IMR-90 (cell line): ENCODE data around the gene BTBD1. TPM values are rescaled to one million over a fixed set of nuclear protein-coding genes. Genes with fewer than 3 reads are reported as not detected.

Experiments used
- ATAC-seq: fragments of 200-7000 bp; cut with Tn5 transposase; 2 replicates; pipeline ENCODE4 v1.9.1; 2020; ENCODE audit warnings: low read depth, mild to moderate bottlenecking, moderate library complexity
- BruUV-seq: library from RNA; stranded (reverse); fragments of 400-500 nt; replicated peaks from 2 replicates; lab custom pipeline; 2021; lab: Mats Ljungman, UMichigan
- CTCF ChIA-PET: fragments of 300-600 bp; formaldehyde crosslinking; extraction: SDS; loops from one replicate; lab custom pipeline; 2021; ENCODE audit warnings: antibody characterized with exemption; lab: Yijun Ruan, JAX
- POLR2A ChIA-PET: fragments of 300-600 bp; sonication (Branson Sonifier 250); formaldehyde crosslinking; loops from one replicate; lab custom pipeline; 2022; ENCODE audit warnings: antibody characterized with exemption; ENCODE audit not compliant: unreplicated experiment; lab: Charles Lee
- DNase-seq: peaks from one replicate; pipeline ENCODE4 v3.0.0; 2013
- H2AFZ ChIP-seq: replicated peaks from 2 replicates; pipeline ENCODE3; 2013; ENCODE audit warnings: low read length, mild to moderate bottlenecking; ENCODE audit not compliant: poor library complexity
- H2AK5ac ChIP-seq: 2 replicates; pipeline ENCODE4 v1.6.1; 2013; ENCODE audit warnings: low read depth, low read length, inconsistent platforms
- H2AK9ac ChIP-seq: replicated peaks from 2 replicates; pipeline ENCODE3; 2013; ENCODE audit warnings: mild to moderate bottlenecking, low read depth, low read length, moderate library complexity; ENCODE audit not compliant: poor library complexity
- H2BK120ac ChIP-seq: 2 replicates; pipeline ENCODE4 v1.6.1; 2013; ENCODE audit warnings: low read depth, low read length, inconsistent platforms
- H2BK15ac ChIP-seq: 3 replicates; pipeline ENCODE4 v1.6.1; 2013; ENCODE audit warnings: low read depth, low read length, inconsistent platforms
- H2BK20ac ChIP-seq: 2 replicates; pipeline ENCODE4 v1.6.1; 2013; ENCODE audit warnings: low read depth, mild to moderate bottlenecking, inconsistent platforms, low read length, moderate library complexity
- H2BK5ac ChIP-seq: 2 replicates; pipeline ENCODE4 v1.6.1; 2013; ENCODE audit warnings: mild to moderate bottlenecking, low read depth, low read length, inconsistent platforms; ENCODE audit not compliant: poor library complexity, severe bottlenecking
- H3K14ac ChIP-seq: replicated peaks from 2 replicates; pipeline ENCODE4 v1.6.1; 2013; ENCODE audit warnings: low read depth, low read length, inconsistent platforms
- H3K18ac ChIP-seq: 2 replicates; pipeline ENCODE4 v1.6.1; 2013; ENCODE audit warnings: low read depth, low read length, control low read depth
- H3K23ac ChIP-seq: 2 replicates; pipeline ENCODE4 v1.6.1; 2013; ENCODE audit warnings: low read depth, low read length, inconsistent platforms
- H3K27ac ChIP-seq: 2 replicates; pipeline ENCODE4 v1.5.1; 2013; ENCODE audit warnings: mild to moderate bottlenecking, control low read depth, low read length; ENCODE audit not compliant: insufficient read depth
- H3K27me3 ChIP-seq: 2 replicates; pipeline ENCODE4 v1.6.1; 2013; ENCODE audit warnings: low read length; ENCODE audit not compliant: control insufficient read depth, insufficient read depth
- H3K36me3 ChIP-seq: 2 replicates; pipeline ENCODE4 v1.6.1; 2013; ENCODE audit warnings: low read length, mixed read lengths; ENCODE audit not compliant: control insufficient read depth, insufficient read depth
- H3K4ac ChIP-seq: 2 replicates; pipeline ENCODE4 v1.6.1; 2013; ENCODE audit warnings: low read depth, low read length, inconsistent platforms
- H3K4me1 ChIP-seq: 2 replicates; pipeline ENCODE4 v1.6.1; 2013; ENCODE audit warnings: low read length, mixed read lengths; ENCODE audit not compliant: control insufficient read depth, insufficient read depth
- H3K4me2 ChIP-seq: 2 replicates; pipeline ENCODE4 v1.6.1; 2013; ENCODE audit warnings: low read depth, mild to moderate bottlenecking, control low read depth, low read length, moderate library complexity
- H3K4me3 ChIP-seq: 2 replicates; pipeline ENCODE4 v1.5.1; 2013; ENCODE audit warnings: low read depth, mild to moderate bottlenecking, control low read depth, low read length, moderate library complexity; ENCODE audit not compliant: insufficient read depth
- H3K56ac ChIP-seq: 2 replicates; pipeline ENCODE4 v1.6.1; 2013; ENCODE audit warnings: low read length, inconsistent platforms; ENCODE audit not compliant: insufficient read depth; ENCODE audit errors: extremely low read depth
- H3K79me1 ChIP-seq, 2 experiments: 2 replicates each; pipeline ENCODE4 v1.6.1; 2013; ENCODE audit warnings: low read length in 2 of 2, inconsistent platforms in 1 of 2, low read depth in 1 of 2
- H3K9ac ChIP-seq: 2 replicates; pipeline ENCODE4 v1.6.1; 2013; ENCODE audit warnings: low read depth, low read length, control low read depth
- H3K9me1 ChIP-seq: 2 replicates; pipeline ENCODE4 v1.6.1; 2013; ENCODE audit warnings: low read length, inconsistent platforms; ENCODE audit not compliant: insufficient read depth
- H3K9me3 ChIP-seq: 2 replicates; pipeline ENCODE4 v1.6.1; 2013; ENCODE audit warnings: low read length; ENCODE audit not compliant: control insufficient read depth, insufficient read depth
- H4K20me1 ChIP-seq: 2 replicates; pipeline ENCODE4 v1.6.1; 2013; ENCODE audit warnings: low read length, inconsistent platforms; ENCODE audit not compliant: insufficient read depth
- H4K5ac ChIP-seq: 2 replicates; pipeline ENCODE4 v1.6.1; 2013; ENCODE audit warnings: mild to moderate bottlenecking, low read depth, low read length, control low read depth
- H4K8ac ChIP-seq, 2 experiments: 2 replicates each; pipeline ENCODE4 v1.6.1; 2013; ENCODE audit warnings: low read depth in 2 of 2, low read length in 2 of 2, control low read depth in 1 of 2, inconsistent platforms in 1 of 2
- H4K91ac ChIP-seq: 2 replicates; pipeline ENCODE4 v1.6.1; 2013; ENCODE audit warnings: low read depth, low read length, inconsistent platforms; ENCODE audit not compliant: insufficient read depth
- MAFK ChIP-seq: IDR thresholded peaks from 2 replicates; pipeline ENCODE4 v1.6.1; 2012; ENCODE audit warnings: low read depth, low read length, improper control_type of control experiment
- RFX5 ChIP-seq: IDR thresholded peaks from 2 replicates; pipeline ENCODE4 v1.8.0; 2012; ENCODE audit warnings: low read depth, mild to moderate bottlenecking, low read length, moderate library complexity
- WGBS, 2 experiments: methylation state at CpG; one replicate each; pipeline versions ENCODE4 v1.1.5 to v1.1.7; 2013; ENCODE audit warnings: missing lambda C conversion rate in 2 of 2; ENCODE audit not compliant: insufficient read length in 1 of 2; ENCODE audit errors: extremely low coverage in 2 of 2; 5-methylcytosine and 5-hydroxymethylcytosine counted together
- dilution Hi-C: fragments of 300-500 bp; cut with HindIII; formaldehyde crosslinking; loops from one replicate; pipeline ENCODE4 v1.14.3; 2018; ENCODE audit warnings: low sequenced_read_pairs; ENCODE audit not compliant: unreplicated experiment
- in situ Hi-C: fragments of 300-500 bp; cut with MboI; formaldehyde crosslinking; loops from 3 replicates; pipeline ENCODE4 v1.14.3; 2019; ENCODE audit warnings: low sequenced_read_pairs, inconsistent platforms, mixed read lengths
- intact Hi-C: fragments of 100-400 bp; cut with micrococcal nuclease; formaldehyde crosslinking; loops from 2 replicates; pipeline ENCODE4 v1.10.0; 2022
- polyA plus RNA-seq, 3 experiments: library from polyadenylated mRNA; depleted of rRNA; stranded (reverse); fragments of >200 nt; gene quantifications; 2 replicates each; pipeline ENCODE4 v1.2.3, GENCODE V29; 2012; ENCODE audit warnings: low replicate concordance in 1 of 3
- total RNA-seq: library from RNA; depleted of rRNA; stranded (reverse); fragments of >200 nt; gene quantifications from 2 replicates; pipeline ENCODE4 v1.2.3, GENCODE V29; 2012

The BTBD1 gene
- total and polyA plus RNA-seq, 2 of the 4 experiments (the other 2 are of a cell fraction), result 39.3 to 78.7 TPM

DNA sequence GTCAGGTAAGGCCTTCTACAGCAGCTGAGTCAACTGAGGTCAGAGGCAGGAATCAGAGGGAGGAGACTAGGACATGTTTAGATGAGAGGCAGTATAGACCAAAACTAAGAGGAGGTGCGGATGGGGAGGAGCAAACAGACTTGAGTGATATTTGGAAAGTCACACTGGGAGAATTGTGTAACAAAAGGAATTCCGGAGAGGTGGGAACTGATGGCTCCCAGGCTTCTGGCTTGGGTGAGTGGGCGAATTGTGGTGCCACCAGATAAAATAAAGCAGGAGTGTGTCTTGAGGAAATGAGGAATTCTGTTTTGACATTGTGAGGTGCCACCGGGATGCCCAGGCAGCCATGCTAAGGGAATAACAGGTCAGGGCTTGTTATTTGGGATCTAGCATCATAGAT is 37.1 kb upstream of the BTBD1 start:
- in situ Hi-C loops, result no loop called here
- no peak overlapping the region for H4K8ac ChIP-seq
- H3K18ac ChIP-seq, result no peak overlapping the region
- H2BK120ac ChIP-seq, result no peak overlapping the region
- H4K91ac ChIP-seq, result no peak overlapping the region
- H2BK5ac ChIP-seq, result no peak overlapping the region
- no peak for TF ChIP-seq RFX5
- no peak for TF ChIP-seq MAFK
- H4K5ac ChIP-seq, result no peak overlapping the region
- no peaks in the 10 kb centered on the region for H3K9me3 ChIP-seq
- no peaks in the 10 kb centered on the region for H4K20me1 ChIP-seq
- H3K36me3 ChIP-seq, result no peaks in the 10 kb centered on the region
- ChIA-PET CTCF (no interaction called here), POLR2A (no interaction called here)
- H3K4ac ChIP-seq, result no peak overlapping the region
- no peak overlapping the region for H3K56ac ChIP-seq
- no peak overlapping the region for H2AFZ ChIP-seq
- intact Hi-C loops, result no loop called here
- H3K79me1 ChIP-seq, result peaks cover 7 to 13% of the 10 kb centered on the region in 2 experiments; a peak in 3 of 4 replicates
- no peak overlapping the region for H3K9ac ChIP-seq
- no peak overlapping the region for H3K27ac ChIP-seq
- no TSS peak for BruUV-seq
- H3K14ac ChIP-seq, result no peak overlapping the region
- peaks cover 5% of the 10 kb centered on the region for H3K4me1 ChIP-seq
- peaks cover 10% of the 10 kb centered on the region; the same call in 1 of the 2 replicates for H3K9me1 ChIP-seq
- H3K27me3 ChIP-seq, result peaks cover 18% of the 10 kb centered on the region
- dilution Hi-C loops, result no loop called here
- DNase-seq (no peak), ATAC-seq (no peak)
- no peak overlapping the region for H2AK9ac ChIP-seq
- H3K23ac ChIP-seq, result no peak overlapping the region
- no peak overlapping the region for H3K4me2 ChIP-seq
- H2BK15ac ChIP-seq, result no peak overlapping the region
- WGBS, 2 experiments, result 24% methylated on average over 2 of the region's 4 CpGs; no CpG with 5 or more reads in 1 of the 2 experiments
- no peak overlapping the region for H2BK20ac ChIP-seq
- no peak overlapping the region for H3K4me3 ChIP-seq
- H2AK5ac ChIP-seq, result no peak overlapping the region
